Loucy (cell line): ENCODE data around the gene SEPTIN2.

Experiments used
- CTCF ChIP-seq: fragments of 200-600 bp; sonication (generic); conservative IDR thresholded peaks from 2 replicates; pipeline ENCODE4 v1.5.1; 2014; ENCODE audit warnings: mild to moderate bottlenecking, antibody characterized with exemption, low read length
- EZH2phosphoT487 ChIP-seq: fragments of 200-600 bp; IDR thresholded peaks from 2 replicates; pipeline ENCODE4 v1.6.1; 2018; ENCODE audit warnings: antibody characterized with exemption, mild to moderate bottlenecking, moderate library complexity, borderline replicate concordance

DNA sequence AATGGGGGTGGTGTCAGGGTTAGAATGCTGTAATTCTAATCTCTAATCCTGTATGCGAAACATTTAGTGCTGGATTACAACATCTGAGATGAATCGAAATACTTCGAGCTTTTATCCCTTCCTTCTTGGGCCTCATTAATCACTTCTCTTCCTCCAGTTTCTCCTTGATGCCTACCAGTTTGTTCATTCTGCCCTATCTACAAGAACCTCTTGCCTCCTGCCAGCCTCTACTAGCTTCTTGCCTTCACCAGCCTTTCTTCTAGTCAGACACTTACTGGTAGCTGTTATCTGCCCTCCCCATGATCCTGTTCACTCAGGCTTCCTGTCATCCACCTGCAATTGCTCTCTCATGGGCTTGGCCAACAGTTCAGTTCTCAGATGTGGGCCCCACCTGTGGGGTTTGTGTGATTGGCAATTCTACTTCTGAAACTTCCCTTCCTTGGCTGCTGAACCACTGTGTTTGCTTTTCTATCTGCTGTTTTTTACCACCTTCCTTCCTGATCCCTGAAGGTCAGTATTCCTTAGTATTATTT lies 25.0 kb downstream of the SEPTIN2 start:
- TF ChIP-seq EZH2phosphoT487: no peak
- no peak for TF ChIP-seq CTCF
